GM21737 (cell line): Measurements from ENCODE around the gene MRI1.
"Not testable (repeated sequence)": the region's sequence is repeated elsewhere in the genome, so short reads cannot be mapped to it uniquely, and the experiment has no call there.

Experiments
- ATAC-seq: cut with Tn5 transposase; IDR thresholded peaks from one replicate; pipeline ENCODE4 v1.9.1; 2021; ENCODE audit warnings: mild to moderate bottlenecking, moderate library complexity; ENCODE audit not compliant: unreplicated experiment

The MRI1 gene

DNA sequence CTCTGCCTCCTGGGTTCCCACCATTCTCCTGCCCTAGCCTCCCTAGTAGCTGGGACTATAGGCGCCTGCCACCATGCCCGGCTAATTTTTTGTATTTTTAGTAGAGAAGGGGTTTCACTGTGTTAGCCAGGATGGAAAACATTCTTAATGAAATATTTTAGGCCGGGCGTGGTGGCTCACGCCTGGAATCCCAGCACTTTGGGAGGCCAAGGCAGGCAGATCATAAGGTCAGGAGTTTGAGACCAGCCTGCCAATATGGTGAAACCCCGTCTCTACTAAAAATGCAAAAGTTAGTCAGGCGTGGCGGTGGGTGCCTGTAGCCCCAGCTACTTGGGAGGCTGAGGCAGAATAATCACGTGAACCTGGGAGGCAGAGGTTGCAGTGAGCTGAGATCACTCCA, 29.0 kb downstream of the MRI1 start:
- not testable (repeated sequence) for ATAC-seq

DNA sequence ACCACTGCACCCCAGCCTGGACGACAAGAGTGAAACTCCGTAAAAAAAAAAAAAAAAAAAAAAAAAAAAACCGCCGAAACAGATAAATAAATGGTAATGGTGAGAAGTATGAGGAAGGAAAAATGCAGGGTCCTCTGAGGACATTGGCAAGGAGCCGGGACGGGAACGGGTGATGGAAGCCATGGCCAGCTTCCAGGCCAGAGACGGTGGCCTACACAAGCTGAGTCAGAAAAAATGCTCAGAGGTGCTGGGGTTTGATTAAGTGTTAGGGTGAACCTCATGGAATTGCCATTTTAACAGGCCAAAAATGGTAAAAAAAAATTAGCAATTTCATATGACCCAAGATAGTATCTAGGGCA, 30.1 kb downstream of the MRI1 start:
- no peak for ATAC-seq

DNA sequence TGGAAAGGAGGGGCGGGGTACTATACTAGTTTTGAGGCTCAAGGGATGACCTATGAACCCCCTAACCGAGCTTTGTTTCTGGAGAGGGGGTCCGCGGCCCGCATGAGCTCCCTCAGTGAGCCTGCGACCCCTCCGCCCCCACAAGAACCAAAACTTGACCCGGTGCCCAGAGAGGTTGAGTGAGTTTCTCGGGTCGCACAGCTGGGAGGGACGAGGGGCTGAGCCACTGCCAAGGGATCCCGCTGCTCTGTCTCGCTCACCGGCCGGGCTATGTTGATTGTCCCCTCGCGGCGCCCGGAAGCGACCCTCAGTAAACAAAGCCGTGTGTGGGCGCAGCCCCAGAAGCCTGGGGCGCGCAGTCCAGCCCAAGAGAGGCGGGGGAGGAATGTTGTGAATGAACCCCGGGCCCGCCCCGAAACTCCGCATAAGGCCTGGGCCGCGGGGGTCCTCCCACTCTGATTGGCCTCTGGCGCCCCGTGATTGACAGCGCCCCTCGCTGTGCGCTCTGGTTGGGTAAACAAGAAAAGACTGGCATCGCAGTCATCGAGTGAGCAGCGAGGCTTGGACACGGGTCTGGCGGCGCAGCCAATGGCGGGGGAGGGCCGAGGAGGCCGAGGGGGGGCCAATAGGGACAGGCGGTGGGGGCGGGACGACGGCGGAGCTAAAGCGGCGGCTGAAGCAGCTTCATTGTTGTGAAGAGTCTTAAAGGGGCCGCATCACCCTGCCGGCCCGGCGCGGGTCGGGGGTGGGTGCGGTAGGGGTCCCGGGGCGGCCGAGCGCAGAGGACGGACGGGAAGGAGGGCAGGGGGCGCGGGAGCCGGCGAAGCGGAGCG, 30.7 kb downstream of the MRI1 start, which contains the start of gene ZSWIM4:
ZSWIM4 (plus strand) TSS at position 687 of the 833 bp plus-strand sequence. CDS start 206 bp downstream, outside the sequence.
- ATAC-seq: peak; percentile 92

DNA sequence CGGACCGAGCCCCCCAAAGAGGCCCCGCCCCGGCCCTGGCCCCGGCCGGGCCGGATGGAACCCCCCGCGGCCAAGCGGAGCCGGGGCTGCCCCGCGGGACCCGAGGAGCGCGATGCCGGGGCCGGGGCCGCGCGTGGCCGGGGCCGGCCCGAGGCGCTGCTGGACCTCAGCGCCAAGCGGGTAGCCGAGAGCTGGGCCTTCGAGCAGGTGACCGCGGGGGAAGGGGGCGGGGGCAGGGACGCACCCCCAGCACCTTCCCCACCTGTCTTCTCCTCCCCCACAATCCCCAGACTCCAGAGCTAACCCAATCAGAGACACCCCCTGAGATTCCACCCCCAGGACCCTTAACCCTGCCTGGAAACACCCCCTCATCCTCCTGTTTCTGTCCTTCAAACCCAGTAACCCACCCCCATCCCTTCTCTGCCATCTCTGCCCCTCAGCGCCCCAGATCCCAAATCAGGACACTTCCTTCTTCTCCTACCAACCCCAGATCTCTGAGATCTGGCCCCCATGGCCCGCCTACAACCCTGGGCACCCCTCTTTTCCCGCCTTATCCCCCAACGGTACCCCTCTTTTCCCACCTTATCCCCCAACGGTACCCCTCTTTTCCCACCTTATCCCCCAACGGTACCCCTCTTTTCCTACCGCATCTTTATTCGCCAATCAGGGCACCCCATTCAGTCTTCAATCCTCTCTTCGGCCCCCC, 31.4 kb downstream of the MRI1 start:
- peak; percentile 23 for ATAC-seq

DNA sequence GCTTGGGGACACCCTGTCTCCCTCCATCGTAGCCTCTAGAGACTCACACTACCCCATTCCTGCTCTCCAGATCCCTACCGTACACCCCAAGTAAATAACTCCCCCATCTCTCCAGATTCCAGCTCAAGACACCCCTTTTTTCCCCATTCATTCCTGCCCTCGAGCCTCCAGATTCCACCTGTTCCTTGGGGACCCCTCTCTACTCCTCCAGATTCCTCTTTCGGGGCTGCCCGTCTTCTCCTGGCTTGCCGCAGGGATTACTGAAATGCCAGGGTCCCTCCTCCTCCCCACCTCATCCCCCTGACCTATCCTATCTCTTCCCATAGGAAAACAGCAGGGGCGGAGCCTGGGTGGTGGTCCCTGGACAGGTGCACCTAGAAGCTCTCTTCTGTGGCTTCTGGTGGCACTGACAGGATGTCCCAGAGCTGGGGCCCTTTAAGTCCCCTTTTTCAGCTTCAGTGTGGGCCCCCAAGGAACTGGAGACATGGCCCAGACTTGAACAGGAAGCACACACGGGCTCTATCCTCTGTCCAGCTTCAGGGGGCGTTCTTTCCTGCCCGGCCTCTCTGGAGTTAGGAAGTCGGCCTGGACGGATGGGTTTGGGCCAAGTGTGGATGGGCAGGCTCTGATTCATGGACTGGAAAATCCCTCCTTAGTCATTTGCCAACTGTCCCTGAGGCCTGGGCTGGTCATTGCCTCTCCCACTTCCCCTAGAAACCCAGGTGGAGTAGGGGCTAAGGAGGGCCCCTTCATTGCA, 32.2 kb downstream of the MRI1 start:
- no peak for ATAC-seq

DNA sequence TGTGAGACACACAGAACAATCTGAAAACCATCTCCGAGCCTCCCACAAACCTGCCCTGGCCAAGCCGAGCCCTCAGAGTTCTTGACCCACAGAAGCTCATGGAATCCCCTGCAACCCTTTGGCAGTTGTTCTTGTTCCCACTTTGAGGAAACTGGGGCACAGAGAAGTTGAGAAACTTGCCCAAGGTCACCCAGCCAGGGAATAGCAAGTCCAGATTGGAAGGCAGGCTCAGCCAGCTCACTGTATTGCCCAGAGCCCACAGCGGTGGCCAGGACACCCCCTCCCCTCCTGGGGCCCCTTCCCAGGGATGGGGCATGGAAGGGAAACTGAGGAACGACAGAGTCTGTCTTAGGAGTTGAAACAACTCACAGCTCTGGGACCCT, 32.7 kb downstream of the MRI1 start:
- ATAC-seq: no peak

DNA sequence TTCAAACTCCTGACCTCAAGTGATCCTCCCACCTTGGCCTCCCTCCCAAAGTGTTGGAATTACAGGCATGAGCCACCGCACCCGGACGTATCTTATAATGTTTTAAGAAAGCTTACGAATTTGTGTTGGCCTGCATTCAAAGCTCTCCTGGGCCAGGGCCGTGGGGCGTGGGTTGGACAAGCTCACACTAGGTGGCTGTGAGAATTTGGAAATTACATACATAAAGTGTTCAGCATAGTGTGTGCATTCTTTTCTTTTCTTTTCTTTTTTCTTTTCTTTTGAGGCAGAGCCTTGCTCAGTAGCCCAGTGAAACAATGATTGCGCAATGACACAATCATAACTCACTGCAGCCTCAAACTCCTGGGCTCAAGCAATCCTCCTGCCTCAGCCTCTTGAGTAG, 33.5 kb downstream of the MRI1 start:
- ATAC-seq: no peak

DNA sequence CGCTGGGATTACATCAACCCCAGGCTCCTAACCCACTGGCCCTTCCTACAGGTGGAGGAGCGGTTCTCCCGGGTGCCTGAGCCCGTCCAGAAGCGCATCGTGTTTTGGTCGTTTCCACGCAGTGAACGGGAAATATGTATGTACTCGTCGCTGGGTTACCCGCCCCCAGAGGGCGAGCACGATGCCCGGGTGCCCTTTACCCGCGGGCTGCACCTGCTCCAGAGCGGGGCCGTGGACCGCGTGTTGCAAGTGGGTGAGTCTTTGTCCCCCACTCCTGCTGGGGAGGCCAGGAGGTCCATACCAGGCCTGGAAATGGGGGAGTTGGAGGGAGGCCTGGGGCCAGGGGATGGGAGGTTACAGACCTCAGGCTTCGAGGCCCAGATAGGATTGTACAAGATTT, 35.3 kb downstream of the MRI1 start:
- ATAC-seq: no peak

DNA sequence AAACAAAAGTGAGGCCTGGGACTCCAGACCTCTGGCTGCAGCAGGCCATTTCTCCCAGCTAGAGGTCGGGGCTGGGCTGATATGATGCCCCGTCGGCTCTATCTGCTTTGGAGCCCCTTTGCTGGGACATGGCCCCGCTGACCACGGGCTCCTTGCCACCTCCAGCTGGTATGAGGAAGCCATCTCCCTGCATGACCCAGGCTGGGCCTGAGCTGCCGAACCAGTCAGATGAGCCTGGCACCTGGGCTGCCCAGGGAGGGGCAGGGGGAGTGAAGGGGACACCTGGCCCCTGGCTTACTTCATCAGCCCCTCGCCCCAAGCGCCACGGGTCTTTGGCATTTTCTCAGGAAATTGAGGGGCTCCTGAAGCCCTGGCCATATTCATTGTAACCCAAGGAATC, 38.7 kb downstream of the MRI1 start:
- ATAC-seq: no peak

DNA sequence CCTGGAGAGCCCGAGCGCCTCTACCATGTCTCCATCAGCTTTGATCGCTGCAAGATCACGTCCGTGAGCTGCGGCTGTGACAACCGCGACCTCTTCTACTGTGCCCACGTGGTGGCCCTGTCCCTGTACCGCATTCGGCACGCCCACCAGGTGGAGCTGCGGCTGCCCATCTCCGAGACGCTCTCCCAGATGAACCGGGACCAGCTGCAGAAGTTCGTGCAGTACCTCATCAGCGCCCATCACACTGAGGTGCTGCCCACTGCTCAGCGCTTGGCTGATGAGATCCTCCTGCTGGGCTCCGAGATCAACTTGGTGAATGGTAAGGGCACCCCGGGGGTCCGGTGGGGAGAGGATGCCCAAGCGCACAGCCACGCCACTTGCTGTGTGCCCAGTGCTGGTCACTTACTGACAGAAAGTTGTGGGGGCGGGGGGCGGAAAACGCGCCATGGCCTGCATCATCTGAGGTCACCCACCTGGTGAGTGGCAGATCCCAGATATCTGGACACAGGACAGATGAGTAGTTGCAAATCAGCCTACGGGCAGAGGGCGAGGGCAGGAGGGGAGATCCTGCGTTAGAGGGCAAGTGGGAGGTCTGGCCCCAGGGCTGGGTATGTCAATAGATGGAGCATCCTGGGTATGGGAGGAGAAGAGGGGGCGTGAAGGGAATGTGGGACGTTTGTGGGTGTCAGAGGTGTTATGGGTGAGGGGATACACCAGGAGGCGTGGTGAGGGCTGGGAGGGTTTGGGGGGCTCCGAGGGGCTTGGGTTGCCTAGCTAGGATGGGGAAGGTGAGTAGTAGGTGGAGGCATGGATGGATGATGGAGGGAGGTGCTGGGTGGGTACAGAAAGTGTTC, 40.7 kb downstream of the MRI1 start:
- ATAC-seq: no peak

DNA sequence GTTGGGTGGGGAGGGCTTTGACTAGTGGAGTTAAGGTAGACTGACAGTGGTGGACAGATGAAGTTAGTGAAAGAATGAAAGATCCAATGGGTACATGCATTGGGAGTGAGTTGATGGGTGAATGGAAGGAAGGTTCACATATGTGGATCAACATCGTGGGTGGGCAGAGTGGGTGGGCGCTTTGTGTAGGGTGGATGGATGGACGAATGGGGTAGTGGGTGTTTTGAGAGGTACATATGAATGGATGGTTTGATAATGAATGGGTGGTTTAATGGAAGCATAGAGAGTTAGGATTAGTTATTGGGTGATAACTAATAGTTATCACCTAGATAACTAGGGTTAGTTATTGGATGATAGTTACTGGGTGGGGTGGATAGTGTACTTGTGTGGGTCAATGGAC, 42.4 kb downstream of the MRI1 start:
- no peak for ATAC-seq

DNA sequence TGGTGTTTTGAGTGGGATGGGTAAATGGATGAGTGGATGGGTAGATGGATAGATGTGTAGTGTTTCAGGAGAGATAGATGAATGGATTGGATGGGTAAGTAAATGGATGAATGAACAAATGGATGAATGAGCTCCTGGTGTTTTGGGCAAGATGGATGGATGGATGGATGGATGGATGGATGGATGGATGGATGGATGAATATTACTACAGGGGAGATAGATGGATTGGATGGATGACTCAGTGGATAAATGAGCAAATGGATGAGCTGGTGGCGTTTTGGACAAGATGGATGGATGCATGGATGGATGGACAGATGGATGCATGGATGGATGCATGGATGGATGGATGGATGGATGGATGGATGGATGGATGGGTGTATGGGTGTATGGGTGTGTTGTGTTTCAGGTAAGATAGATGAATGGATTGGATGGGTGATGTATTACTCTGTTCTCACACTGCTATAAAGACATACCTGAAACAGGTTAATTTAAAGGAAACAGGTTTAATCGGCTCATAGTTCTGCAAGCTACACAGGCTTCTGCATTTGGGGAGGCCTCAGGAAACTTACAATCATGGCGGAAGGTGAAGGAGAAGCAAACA, 43.2 kb downstream of the MRI1 start:
- no peak for ATAC-seq

DNA sequence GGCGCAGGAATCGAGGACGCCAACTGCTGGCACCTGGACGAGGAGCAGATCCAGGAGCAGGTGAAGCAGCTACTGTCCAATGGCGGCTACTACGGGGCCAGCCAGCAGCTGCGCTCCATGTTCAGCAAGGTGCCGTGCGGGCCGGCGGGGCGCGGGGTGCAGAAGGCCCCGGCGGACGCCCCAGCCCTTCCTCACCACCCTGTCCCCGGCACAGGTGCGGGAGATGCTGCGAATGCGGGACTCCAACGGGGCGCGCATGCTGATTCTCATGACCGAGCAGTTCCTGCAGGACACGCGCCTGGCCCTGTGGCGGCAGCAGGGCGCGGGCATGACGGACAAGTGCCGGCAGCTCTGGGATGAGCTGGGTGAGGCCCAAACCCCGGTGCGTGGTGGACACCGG, 44.5 kb downstream of the MRI1 start:
- no peak for ATAC-seq

DNA sequence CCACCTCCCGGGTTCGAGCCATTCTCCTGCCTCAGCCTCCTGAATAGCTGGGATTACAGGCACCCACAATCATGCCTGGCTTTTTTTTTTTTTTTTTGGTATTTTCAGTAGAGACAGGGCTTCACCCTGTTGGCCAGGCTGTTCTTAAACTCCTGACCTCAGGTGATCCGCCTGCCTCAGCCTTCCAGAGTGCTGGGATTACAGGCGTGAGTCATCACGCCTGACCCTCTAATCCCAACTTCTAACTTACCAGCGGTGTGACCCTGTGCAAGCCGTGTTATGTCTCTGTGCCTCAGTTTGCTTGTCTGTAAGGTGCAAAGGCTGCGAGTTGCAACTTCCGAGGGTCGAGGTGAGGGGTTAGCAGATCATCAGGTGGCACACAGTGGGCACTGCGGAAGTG, 48.2 kb downstream of the MRI1 start:
- ATAC-seq: no peak

DNA sequence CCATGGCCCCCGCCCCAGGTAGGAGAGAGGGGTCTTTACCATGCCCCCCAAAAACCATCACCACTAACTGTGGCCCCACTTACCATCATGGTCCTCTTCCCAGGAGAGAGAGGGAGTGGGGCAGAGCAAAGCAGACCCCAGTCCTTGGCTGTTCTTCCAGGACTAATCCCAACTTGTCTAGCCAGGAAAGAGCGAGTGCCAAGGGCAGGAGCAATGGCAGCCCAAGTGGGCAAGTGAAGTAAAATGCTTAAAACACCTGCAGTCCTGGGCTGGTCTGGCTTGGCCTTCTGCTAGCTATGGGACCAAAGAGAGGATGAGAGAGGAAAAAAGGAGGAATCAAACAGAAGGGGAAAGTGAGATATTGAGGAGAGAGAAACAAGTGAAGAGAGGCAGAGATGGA, 48.8 kb downstream of the MRI1 start:
- no peak for ATAC-seq

DNA sequence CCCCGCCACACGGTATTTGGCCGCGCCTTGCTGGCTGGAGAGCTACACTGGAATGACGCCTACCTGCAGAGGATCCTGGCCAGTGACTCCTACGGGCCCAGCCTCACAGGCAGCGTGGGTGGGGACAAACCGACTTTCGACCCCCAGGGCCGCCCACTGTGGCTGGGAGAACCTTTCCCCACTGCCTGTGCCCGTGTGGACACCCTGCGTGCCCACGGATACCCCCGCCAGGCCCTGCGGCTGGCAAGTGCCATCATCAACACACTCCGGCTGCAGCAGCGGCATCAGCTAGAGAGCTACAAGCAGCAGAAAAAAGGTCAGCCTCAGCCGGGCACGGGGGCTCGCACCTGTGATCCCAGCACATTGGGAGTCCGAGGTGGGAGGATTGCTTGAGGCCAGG, 50.2 kb downstream of the MRI1 start:
- no peak for ATAC-seq

DNA sequence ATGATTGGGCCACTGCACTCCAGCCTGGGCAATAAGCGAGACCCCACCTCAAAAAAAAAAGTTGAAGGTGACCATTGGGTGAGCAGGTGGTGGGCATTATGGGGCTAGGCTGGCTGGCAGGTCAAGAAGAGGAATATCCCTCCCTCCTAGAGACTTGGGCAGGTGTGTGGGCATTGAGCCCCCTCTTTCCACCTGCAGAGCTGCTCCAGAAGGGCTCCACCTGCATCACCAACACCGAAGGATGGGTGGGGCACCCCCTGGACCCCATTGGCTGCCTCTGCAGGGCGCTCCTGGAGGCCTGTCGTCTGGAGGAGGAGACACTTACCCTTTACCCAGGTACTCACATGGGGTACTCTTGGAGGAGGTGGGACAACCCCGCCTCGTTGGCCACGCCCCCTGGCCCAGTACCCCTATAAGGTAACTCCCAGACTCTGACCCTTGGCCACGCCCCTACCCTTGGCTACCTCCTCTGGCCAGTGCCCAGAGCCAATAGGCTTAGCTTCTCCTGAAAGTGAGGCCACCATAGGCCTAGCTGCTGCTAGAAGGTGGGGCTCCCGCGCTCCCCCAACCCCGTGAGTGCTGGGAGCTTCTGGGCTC, 52.8 kb downstream of the MRI1 start:
- ATAC-seq: no peak

DNA sequence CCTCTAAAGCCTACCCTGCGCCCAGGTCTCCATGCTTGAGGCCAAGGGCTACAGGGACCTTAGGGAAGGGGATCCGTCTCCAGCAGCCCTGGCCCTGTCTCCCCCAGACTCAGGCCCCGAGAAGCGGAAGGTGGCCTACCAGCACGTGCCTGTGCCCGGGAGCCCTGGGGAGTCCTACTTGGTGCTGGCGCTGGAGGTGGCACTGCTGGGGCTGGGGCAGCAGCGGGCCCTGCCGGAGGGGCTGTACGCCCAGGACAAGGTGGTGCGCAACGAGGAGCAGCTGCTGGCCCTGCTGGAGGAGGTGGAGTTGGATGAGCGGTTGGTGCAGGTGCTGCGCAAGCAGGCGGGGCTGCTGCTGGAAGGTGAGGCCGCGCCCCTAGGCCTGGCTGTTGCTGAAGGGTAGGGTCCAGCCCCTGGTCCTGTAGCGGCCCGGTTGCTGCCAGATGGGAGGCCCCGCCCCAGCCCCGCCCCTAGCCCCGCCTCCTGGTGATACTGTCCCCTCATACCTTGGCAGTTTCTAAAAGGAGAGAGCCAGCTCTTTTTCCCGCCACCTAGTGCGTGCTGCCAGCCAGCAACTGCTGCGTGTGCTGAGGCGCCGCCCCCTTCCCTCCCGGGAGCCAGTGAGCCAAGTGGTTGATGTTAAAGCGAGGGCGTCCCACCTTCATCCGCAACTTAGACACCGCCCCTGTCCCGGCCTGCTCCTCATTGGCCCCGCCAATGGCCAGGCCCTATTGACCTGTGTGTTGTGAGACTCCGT, 53.5 kb downstream of the MRI1 start:
- ATAC-seq: no peak

DNA sequence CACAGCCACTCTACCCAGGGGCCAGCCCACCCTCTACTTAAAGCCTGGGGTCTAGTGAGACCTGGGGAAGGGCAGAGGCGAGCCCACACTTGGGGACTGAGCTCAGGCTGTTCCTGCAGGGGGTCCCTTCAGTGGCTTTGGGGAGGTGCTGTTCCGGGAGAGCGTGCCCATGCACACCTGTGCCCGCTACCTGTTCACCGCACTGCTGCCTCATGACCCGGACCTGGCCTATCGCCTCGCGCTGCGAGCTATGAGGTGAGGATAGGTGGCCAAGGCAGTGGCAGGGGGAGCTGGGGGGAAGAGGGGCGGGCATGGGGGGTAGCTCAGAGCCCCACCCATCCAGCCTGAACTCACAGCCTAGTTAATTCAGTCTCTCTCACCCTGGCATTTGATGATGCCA, 54.9 kb downstream of the MRI1 start:
- no peak for ATAC-seq
